HUDEP-2 (cell line): ENCODE measurements around the gene DUXA.
A peak's percentile ranks its signal among the peaks of the same experiment; 100 is the strongest.
"Not testable (repeated sequence)": the region's sequence is repeated elsewhere in the genome, so short reads cannot be mapped to it uniquely, and the experiment has no call there.

Source experiments
- DNase-seq, 76 experiments: peaks; one replicate each; lab custom pipeline; 2025; ENCODE audit not compliant: unreplicated experiment in 76 of 76; lab: John Stamatoyannopoulos, UW

The DUXA gene

DNA sequence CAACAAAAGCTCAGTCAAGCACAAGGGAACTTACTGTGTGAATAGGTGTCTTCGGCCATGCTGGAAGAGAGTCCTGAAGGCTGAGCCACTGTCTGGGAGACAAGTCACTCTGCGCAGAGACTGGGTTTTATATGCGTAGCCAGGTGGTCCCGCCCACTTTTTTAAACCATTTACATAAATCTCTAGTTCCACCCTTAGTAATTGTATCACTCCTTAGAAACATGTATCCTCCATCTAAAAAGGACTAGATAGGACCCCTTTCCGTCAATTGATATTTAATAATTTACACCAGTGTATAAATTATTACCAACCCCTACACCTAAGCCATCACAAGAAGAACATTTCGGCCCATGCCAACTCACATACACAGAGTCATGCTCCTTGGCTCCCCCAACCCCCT, at the start of gene DUXA:
Gene DUXA (minus strand): TSS at position 101 of the 400 bp plus-strand sequence. CDS start 42 bp downstream, at position 59.
- no peak for DNase-seq

DNA sequence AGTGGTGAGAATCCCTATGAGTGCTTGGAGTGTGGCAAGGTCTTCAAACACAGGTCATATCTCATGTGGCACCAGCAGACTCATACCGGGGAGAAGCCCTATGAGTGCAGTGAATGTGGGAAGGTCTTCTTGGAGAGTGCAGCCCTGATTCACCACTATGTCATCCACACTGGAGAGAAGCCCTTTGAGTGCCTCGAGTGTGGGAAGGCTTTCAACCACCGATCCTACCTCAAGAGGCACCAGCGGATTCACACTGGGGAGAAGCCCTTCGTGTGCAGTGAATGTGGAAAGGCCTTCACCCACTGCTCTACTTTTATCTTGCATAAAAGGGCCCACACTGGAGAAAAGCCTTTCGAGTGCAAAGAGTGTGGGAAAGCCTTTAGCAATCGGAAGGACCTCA, 44.8 kb upstream of the DUXA start:
- DNase-seq = no peak

DNA sequence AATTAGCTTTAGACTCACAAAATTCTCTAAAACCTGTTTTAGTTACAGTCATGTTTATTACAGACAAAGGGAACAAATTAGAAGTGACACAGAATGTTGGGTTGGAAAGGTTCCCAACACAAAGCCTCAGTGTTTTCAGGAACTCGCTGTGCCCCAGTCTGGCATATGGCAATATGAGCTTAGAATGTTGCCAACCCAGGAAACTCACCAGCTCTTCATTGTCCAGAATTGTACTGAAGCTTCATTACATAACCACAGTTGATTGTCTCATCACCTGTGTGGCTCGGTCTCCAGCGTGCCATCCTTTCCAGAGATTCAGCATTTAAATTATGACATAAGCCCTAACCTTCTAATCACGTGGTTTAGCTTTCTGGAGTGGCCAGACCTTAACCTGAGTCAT, 43.1 kb upstream of the DUXA start:
- DNase-seq = no peak

DNA sequence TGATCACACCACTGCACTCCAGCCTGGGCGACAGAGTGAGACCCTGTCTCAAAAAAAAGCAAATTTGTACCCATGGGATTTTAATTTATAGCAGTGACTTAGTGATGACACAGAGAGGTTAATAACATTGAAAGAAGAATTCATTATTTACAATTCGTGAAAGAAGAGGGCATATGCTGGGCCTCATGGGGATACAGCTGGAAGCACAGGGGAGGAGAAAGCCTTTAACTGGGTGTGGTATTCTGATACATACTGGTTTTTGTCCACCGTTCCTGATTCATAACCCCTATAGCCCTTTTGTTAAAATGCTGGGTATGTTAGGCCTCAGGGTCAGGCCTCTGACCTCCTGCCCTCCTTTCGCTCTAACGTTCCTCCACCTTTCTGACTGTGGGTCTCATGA, 34.9 kb upstream of the DUXA start:
- no peak for DNase-seq

DNA sequence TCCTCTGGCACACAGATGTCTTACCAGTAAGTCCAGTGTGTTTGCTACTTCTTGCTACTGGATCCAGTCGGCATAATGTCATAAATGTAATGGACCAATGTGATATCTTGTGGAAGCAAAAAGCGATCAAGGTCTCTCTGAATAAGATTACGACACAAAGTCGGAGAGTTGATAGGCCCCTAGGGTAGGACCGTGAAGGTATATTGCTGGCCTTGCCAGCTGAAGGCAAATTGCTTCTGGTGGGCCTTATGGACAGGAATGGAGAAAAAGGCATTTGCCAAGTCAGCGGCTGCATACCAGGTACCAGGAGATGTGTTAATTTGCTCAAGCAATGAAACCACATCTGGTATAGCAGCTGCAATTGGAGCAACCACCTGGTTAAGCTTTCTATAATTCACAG, 30.6 kb upstream of the DUXA start:
- DNase-seq = not testable (repeated sequence)

DNA sequence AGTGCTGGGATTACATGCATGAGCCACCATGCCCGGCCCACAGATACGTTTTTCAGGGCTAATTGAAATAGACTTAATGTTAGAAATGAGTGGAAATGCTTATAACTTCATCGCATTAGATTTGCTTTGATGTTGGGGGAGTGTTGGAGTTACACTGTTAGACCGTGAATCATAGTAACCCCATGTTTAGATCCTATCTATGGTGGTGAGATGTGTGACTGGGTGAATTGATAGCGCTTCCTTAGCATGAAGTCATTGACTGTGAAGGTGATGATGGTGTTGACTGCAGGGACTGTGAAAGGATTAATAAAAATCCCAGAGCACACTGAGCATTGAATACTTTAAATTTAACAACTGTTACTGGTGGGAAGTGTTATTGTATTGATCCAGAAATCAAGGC, 25.7 kb upstream of the DUXA start:
- DNase-seq = peak in 1 of 76 experiments; percentile 15

DNA sequence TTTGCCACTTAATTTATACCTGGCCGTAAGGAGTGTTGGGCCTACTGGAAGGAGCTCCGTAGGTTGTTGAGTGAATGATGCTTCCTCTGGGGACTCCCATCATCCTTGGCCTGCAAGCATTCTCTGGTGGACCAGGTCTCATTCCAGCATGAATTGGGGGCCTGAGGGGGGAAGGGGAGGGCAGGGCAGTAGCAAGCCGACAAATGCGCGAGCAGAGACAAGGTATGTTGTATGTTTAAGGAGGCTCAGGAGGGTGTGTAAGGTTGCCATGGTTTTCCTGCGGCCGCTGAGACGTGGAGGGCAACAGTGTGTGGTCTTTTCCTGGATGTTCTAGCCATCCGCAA, 24.8 kb upstream of the DUXA start:
- DNase-seq = no peak

DNA sequence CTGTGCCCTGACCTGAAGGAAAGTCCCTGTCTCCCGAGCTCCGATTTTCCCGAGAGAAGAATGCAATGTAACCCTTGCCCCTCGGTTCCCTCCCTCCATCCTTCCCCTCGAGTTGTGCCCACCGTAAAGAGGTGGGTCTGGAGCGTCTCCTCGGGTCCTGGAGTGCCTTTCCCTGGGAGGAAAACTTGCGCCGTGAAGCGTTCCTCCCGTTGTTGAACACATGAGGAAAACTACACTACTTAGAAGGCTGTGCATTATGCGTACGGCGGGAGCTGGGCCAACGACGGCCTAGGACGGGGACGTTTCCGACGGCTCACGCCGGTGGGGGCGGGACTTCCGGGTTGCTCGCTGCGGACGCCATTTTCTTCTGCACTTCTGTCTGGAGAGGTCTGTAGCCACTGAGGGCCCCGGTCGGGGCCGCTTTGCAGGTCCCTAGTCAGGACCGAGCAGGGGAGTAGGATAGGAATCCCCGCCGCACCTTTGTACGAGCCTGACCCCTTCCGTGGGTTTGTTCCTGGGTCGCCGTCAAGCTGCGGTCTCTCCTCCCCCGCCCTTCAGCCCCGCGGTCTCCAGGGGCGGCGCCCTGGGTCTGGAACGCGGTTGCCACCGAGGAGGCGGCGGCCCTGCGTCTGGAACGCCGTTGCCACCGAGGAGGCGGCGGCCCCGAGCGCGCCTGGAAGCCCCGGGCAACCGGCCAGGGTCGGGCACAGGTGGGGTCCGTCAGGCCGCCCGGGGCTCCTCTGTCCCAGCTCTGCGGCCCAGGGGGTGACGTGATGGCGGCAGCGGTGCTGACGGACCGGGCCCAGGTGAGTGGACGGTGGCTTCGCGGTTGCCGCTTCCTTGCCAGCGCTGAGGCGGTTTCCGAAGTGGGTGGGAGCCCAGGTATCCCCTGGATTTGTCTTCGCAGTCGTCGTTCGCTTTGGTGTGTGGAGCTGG, 24.1 kb upstream of the DUXA start, which contains the start of gene ZNF264:
Gene ZNF264 (plus strand): TSS at position 360 of the 936 bp plus-strand sequence. CDS start 414 bp downstream, at position 774.
- DNase-seq = peak in 75 of 76 experiments; percentile 14 to 95 (median 83)

DNA sequence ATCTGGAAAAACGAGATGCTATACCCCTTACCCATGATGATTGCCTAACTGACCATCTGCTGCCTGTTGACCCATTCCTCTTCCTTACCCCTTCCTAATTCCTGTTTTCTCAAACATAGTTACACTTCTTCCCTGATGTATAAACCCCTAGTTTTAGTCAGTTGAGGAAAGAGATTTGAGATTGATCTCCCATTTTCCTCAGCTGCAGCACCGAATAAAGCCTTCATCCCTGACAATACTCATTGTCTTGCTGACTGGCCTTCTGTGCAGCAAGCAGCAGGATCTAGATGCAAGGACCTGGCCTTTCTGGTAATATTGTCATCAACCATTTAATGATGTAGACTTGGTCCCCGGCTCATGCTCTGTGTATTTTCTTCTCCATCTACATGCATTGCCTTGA, 23.0 kb upstream of the DUXA start:
- DNase-seq = no peak

DNA sequence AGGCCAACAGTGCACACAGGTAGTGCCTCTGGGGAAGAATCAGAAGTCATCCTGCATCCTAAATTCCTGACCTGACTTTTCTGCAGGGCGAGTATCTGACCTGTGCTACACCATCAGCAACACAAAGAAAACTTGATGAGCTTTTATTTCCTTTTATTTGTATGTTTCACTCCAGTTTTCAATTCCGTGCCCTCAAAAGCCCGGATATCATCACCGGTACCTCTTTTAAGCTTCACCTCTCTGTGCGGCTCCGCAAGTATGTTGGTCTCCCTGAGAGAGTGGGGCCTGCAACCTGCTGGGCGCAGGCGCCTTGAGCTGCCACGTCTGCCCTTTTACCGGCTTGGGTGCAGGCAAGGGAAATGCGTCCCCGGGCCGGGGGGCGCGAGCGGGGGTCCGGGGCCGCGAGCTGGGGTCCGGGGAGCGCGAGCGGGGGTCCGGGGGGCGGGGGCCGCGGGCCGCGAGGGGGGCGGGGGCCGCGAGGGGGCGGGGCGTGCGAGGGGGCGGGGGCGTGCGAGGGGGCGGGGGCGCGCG, 4.3 kb upstream of the DUXA start:
- peak in 5 of 76 experiments; percentile 1 to 4 (median 1) for DNase-seq

DNA sequence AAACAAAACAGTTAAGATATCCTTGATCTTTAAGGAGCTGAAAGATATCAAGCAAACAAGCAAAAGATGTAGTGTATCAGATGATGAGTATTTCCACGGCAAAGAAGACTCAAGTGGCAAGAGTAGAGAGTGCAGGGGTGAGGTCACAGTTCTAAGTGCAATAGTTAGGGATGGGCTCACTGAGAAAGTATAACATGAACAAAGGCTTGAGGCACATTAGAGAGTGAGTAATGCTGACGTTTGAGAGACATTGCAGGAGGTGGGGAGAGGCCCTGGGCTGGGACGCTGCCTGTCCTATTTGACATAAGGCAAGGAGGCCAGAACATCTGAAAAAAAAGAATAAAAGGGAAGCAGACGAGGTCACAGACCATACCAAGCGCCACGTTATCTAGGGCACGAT, 1.4 kb downstream of the DUXA start:
- DNase-seq = no peak

DNA sequence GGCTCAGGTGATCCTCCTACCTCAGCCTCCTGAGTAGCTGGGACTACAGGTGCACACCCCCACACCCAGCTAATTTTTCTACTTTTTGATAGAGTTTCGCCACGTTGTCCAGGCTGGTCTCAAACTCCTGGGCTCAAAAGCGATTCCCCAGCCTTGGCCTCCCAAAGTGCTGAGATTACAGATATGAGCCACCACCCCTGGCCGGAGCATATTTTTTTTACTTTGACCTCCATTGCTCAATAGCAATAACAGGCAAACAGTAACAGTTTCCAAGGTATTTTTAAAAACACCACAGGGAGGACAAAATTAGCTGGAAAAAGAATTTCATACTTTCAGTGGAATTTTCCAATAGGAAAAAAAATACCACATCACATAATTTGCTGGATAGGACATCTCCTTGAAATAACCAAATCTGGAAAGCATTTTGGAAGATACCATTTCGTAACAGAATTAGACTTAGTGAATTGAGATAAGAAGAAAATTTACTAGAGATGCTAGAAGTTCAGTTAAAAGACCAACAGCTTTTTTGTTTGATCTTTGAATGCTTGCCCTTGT, 5.2 kb downstream of the DUXA start:
- no peak for DNase-seq

DNA sequence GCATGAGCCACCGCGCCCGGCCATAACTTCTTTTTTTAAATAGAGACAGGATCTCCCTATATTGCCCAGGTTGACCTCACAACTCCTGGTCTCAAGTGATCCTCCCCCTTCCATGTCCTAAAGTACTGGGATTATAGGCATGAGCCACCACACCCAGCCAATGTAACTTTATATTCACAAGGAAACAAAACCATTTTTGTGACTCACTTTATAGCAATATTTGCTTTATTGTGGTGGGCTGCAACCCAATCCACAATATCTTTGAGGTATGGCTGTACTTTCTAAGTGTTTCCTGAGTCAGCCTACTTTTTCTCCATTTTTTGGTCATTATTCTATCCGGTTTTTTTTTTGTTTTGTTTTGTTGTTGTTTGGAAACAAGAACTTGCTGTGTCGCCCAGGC, 14.4 kb downstream of the DUXA start:
- no peak for DNase-seq

DNA sequence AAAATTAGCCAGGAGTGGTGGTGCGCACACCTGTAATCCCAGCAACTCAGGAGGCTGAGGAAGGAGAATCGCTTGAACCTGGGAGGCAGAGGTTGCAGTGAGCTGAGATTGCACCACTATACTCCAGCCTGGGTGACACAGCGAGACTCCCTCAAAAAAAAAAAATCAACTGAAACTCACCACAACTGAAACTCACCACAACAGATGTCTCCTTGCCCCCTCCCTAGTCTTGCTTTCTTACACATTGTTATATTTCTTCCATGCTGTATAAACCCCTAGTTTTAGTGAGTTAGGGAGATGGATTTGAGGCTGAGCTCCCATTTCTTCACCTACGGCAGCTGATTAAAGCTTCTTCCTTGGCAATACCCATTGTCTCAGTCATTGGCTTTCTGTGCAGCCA, 25.6 kb downstream of the DUXA start:
- no peak for DNase-seq

DNA sequence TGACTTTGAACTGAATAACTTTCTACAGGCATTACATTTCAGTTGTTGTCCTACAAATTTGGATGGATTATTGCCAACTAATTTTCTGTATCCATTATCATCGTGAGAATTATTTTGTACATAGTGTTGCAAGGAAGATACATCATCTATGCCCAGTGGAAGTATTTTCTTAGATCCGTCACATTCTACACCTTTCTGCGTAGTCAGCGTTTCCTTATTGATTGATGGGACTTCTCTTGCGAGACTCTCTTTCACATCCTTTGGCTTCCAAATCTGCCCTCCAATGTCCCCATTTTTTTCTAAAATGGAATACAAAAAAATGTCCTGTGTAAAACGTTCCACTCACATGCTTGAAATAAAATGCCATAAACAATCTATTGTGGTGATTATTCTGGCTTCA, 31.5 kb downstream of the DUXA start:
- no peak for DNase-seq

DNA sequence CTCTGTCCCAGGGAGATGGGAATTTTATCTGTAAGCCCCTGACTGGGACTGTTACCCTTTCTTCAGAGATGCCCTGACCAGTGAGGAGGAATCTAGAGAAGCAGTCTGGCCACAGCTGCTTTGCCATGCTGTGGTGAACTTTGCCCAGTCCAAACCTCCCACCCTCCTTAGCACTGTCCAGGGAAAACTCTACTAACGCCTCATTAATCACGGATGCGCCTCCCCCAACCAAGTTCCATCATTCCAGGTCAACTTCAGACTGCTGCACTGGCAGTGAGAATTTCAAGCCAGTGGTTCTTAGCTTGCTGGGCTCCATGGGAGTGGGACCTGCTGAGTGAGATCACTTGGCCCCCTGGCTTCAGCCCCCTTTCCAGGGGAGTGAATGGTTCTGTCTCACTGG, 39.9 kb downstream of the DUXA start:
- DNase-seq = not testable (repeated sequence)

DNA sequence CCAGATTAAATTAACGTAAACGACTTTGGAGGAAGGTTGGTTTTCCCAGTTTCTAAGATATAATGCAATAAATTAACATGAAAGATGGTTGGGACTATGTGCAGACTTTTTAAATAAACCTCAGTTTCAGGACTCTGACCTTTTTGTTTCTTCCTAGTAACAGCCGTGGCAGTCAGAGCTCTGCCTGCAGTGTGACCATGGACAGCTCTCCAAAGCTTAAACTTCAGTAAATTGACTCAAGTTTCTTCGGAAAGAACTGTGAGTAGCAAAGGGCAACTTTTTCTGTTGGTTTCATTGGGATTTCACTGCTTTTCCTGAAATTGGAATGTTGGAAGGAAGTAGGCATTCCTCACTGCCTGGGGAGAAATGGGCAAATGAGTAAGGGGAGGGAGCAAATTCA, 43.4 kb downstream of the DUXA start:
- DNase-seq = no peak

DNA sequence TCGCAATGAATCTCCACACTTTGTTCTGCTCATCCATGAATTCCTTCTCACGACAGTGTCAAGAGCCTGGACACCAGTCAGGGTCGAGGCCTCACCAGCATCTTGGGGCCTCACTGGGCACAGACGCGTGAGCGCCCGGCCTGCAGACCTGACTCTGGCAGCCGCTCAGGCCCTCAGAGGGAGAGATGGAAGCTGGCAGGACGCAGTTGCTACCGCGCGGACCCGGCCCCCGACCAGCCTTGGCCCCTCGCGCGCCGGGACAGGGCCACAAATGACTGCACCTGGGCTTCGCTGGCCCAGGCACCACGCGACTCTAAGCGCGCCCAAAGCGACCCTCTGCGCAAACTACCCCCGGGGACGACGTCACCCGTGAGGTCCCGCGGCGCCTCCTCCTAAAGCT, 48.4 kb downstream of the DUXA start:
- no peak for DNase-seq

DNA sequence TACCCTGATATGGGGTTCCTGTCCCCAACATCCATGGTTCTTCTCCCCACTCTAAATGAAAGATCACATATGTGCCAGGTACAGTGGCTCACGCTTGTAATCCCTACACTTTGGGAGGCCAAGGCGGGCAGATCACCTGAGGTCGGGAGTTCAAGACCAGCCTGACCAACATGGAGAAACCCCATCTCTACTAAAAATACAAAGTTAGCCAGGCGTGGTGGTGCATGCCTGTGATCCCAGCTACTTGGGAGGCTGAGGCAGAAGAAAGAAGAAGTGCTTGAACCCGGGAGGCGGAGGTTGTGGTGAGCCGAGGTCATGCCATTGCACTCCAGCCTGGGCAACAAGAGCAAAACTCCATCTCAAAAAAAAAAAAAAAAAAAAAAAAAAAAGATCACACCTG, 53.8 kb downstream of the DUXA start:
- DNase-seq = not testable (repeated sequence)

DNA sequence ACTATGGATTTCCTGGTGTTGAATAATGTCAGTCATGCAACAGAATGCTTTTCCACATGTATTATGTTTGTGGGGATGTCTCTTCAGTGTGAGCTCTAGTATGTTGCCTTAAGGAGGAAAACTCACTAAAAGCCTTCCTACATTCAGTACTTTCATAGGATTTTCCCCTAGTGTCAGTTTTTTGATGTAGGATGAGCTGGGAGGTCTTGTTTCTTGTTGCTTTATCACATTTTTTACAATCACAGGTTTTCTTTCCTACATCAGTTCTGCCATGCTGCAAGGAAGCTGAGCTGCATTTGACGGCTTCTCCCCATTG, 56.0 kb downstream of the DUXA start:
- no peak for DNase-seq

DNA sequence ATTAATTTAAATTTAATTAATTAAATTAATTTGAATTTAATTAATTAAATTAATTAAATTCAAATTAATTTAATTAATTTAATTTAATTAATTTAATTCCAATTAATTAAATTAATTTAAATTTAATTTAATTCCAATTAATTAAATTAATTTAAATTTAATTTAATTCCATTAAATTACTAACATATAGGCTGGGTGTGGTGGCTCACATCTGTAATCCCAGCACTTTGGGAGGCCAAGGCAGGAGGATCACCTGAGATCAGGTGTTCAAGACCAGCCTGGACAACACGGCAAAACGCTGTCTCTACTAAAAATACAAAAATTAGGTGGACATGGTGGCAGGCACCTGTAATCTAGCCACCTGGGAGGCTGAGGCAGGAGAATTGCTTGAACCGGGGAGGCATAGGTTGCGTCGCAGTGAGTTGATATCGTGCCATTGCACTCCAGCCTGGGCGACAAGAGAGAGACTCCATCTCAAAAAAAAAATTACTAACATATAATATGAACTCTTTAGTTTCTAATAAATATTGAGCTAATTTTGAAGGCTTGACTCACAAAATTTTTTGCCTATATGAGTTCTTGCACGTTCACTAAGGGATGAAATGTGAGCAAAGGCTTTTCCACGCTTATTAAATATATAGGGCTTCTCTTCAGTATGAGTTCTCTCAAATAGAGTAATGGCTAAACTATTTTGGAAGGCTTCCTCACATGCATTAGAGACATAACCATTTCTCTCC, 56.5 kb downstream of the DUXA start:
- no peak for DNase-seq
